Measurements from ENCODE around the gene RCAN2. TPM values are rescaled to one million over a fixed set of nuclear protein-coding genes. Genes with fewer than 3 reads are reported as not detected.

Gene RCAN2
- total and polyA plus RNA-seq, 9 of the 15 experiments (the other 6 are each of a cell fraction or from before 2014, with no cell fraction given): 0.04 TPM; not detected in 8

DNA sequence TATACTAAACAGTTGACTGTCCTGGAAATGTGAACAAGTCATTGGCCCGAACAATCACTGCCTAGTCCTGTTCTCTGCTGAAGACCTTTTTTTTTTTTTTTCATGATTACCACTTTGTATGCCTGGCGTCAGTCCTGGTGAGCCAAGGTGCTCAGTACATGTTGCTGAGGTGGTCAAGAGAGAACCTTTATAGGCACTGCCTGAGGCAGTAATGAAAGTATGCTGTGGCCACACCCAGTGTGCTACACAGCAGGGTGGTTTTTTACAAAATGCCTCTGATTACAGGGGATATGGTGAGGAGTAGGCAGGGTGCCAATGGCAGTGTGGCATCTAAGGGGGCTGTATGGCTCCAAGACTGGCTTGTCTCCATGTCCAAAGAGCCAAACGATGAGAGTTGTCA is 185.4 kb downstream of the RCAN2 start:
- POLR2A ChIA-PET: no interaction called here
- 0% methylated on average over 3 of the region's 3 CpGs for WGBS (ENCODE audit: insufficient coverage, low coverage, missing lambda C conversion rate)

More for the DNA sequence above, 185.4 kb downstream of the RCAN2 start:
- Histone ChIP-seq H3K36me3 (ENCODE audit: control insufficient read depth, insufficient read depth, low read length) (no peaks in the 10 kb centered on the region), H2AFZ (ENCODE audit: low read depth, low read length) (no peak overlapping the region), H3K9me3 (replicated peaks; ENCODE audit: control insufficient read depth, insufficient read depth, low read depth, low read length) (no peaks in the 10 kb centered on the region), H3K79me2 (ENCODE audit: control insufficient read depth, insufficient read depth, low read length) (no peaks in the 10 kb centered on the region), H3K27me3 (ENCODE audit: control insufficient read depth in 2 of 2, insufficient read depth in 2 of 2, low read length in 2 of 2) (no peaks in the 10 kb centered on the region), H3K4me3 (no peak overlapping the region), H3K9ac (ENCODE audit: insufficient read depth in 1 of 2, low read depth in 2 of 2, low read length in 2 of 2) (no peak overlapping the region), H4K20me1 (replicated peaks; ENCODE audit: control insufficient read depth, insufficient read depth, low read length) (no peaks in the 10 kb centered on the region), H3K4me1 (replicated peaks in 1 of 2; ENCODE audit: control insufficient read depth in 2 of 2, insufficient read depth in 2 of 2, low read length in 2 of 2) (no peaks in the 10 kb centered on the region), H3K9me1 (ENCODE audit: control insufficient read depth, insufficient read depth, low read length) (no peaks in the 10 kb centered on the region), H3K27ac (ENCODE audit: extremely low read depth, low read depth, low read length) (no peak overlapping the region), H3K4me2 (ENCODE audit: insufficient read depth, low read length) (no peak overlapping the region)
- intact Hi-C loops (cut with micrococcal nuclease): no loop called here
- BruUV-seq (replicated peaks): no TSS peak
- DNase-seq (ENCODE audit: extremely low read depth in 1 of 4, low spot score in 3 of 4): no peak
- ATAC-seq: no peak
- CTCF ChIA-PET (ENCODE audit: low intra/inter-chr PET ratio): no interaction called here
- in situ Hi-C loops (cut with MboI): no loop called here
- FAIRE-seq: no peak
- TF ChIP-seq, protein P1, sequence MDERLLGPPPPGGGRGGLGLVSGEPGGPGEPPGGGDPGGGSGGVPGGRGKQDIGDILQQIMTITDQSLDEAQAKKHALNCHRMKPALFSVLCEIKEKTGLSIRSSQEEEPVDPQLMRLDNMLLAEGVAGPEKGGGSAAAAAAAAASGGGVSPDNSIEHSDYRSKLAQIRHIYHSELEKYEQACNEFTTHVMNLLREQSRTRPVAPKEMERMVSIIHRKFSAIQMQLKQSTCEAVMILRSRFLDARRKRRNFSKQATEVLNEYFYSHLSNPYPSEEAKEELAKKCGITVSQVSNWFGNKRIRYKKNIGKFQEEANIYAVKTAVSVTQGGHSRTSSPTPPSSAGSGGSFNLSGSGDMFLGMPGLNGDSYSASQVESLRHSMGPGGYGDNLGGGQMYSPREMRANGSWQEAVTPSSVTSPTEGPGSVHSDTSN (CRISPR knock-in tag; IDR thresholded peaks at IDR 0.05; ENCODE audit: low read depth): no peak
- TF ChIP-seq, protein P1 (tag; conservative IDR thresholded peaks at IDR 0.05; ENCODE audit: low read depth): no peak
- TF ChIP-seq ZNF354B (CRISPR knock-in tag; IDR thresholded peaks at IDR 0.05) (no peak), KDM2B (CRISPR knock-in tag; IDR thresholded peaks at IDR 0.05) (no peak), MED1 (CRISPR knock-in tag; IDR thresholded peaks at IDR 0.05; ENCODE audit: borderline replicate concordance) (no peak), HDAC2 (IDR thresholded peaks at IDR 0.05) (no peak), ZNF77 (CRISPR knock-in tag; IDR thresholded peaks at IDR 0.05) (no peak), PHF8 (IDR thresholded peaks at IDR 0.05; ENCODE audit: borderline replicate concordance, low read length) (no peak), GABPB2 (CRISPR knock-in tag; conservative IDR thresholded peaks at IDR 0.05) (no peak), CREB5 (CRISPR knock-in tag; IDR thresholded peaks at IDR 0.05) (no peak), SMC3 (conservative IDR thresholded peaks at IDR 0.05; ENCODE audit: insufficient read depth, low read depth, low read length) (no peak)
- TF ChIP-seq, protein P2, sequence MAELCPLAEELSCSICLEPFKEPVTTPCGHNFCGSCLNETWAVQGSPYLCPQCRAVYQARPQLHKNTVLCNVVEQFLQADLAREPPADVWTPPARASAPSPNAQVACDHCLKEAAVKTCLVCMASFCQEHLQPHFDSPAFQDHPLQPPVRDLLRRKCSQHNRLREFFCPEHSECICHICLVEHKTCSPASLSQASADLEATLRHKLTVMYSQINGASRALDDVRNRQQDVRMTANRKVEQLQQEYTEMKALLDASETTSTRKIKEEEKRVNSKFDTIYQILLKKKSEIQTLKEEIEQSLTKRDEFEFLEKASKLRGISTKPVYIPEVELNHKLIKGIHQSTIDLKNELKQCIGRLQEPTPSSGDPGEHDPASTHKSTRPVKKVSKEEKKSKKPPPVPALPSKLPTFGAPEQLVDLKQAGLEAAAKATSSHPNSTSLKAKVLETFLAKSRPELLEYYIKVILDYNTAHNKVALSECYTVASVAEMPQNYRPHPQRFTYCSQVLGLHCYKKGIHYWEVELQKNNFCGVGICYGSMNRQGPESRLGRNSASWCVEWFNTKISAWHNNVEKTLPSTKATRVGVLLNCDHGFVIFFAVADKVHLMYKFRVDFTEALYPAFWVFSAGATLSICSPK (IDR thresholded peaks at IDR 0.05; ENCODE audit: borderline replicate concordance): no peak
- TF ChIP-seq, protein P3, sequence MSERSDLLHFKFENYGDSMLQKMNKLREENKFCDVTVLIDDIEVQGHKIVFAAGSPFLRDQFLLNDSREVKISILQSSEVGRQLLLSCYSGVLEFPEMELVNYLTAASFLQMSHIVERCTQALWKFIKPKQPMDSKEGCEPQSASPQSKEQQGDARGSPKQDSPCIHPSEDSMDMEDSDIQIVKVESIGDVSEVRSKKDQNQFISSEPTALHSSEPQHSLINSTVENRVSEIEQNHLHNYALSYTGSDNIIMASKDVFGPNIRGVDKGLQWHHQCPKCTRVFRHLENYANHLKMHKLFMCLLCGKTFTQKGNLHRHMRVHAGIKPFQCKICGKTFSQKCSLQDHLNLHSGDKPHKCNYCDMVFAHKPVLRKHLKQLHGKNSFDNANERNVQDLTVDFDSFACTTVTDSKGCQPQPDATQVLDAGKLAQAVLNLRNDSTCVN (CRISPR knock-in tag; IDR thresholded peaks at IDR 0.05): no peak

Measured in K562 (cell line).